Measurements from ENCODE around the gene FCER1G. TPM values are rescaled to one million over a fixed set of nuclear protein-coding genes. Genes with fewer than 3 reads are reported as not detected.
A peak's percentile ranks its signal among the peaks of the same experiment; 100 is the strongest.

Gene FCER1G
- total and polyA plus RNA-seq, 9 of the 15 experiments (the other 6 are each of a cell fraction or from before 2014, with no cell fraction given) = 0.15 to 0.69 (median 0.31) TPM; not detected in 2

DNA sequence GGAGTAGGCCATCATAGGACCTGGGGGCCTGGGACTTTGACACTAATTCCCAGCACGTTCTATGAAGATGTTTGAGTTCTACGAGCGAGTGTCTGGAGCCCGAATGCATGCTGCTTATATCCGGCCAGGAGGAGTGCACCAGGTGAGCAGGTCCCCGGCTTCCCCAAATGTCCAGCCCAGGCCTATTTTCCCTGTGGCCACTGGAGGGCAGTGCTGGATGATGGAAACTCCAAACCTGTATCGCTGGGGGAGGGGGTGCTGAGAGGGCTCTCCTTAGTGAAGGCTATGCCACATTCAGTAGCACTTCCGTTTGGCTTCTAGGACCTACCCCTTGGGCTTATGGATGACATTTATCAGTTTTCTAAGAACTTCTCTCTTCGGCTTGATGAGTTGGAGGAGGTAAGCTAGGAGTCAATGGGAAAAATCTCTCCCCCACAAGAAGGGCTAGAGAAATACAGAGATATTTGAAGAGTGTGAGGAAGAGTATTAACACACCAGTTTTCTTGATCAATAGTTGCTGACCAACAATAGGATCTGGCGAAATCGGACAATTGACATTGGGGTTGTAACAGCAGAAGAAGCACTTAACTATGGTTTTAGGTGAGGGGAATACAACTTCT, 5.2 kb upstream of the FCER1G start (continued):
- TF ChIP-seq NCOA2 (IDR thresholded peaks at IDR 0.05; ENCODE audit: partially characterized antibody in 2 of 2) = no peak
- peak; percentile 37; the same call in 1 of the 2 replicates for TF ChIP-seq SPI1 (IDR thresholded peaks at IDR 0.05; ENCODE audit: borderline replicate concordance, low read depth, low read length)
- no peak for TF ChIP-seq NFIC (IDR thresholded peaks at IDR 0.05)
- TF ChIP-seq KLF16 (IDR thresholded peaks at IDR 0.05) = 0 out of 2 replicates have a peak, but pooled peaks have one; percentile 30
- TF ChIP-seq ZNF76 (CRISPR knock-in tag; IDR thresholded peaks at IDR 0.05; ENCODE audit: borderline replicate concordance) = no peak
- TF ChIP-seq SMARCB1 (IDR thresholded peaks at IDR 0.05; ENCODE audit: insufficient read length, low read depth) = no peak
- TF ChIP-seq RBFOX2 (IDR thresholded peaks at IDR 0.05; ENCODE audit: low read depth, low read length) = 0 out of 2 replicates have a peak, but pooled peaks have one; percentile 4
- no peak for TF ChIP-seq ZSCAN32 (CRISPR knock-in tag; IDR thresholded peaks at IDR 0.05)
- TF ChIP-seq HNRNPUL1 (IDR thresholded peaks at IDR 0.05; ENCODE audit: low read length) = no peak
- TF ChIP-seq SRSF1 (IDR thresholded peaks at IDR 0.05; ENCODE audit: low read depth, low read length) = no peak
- TF ChIP-seq, protein P1, sequence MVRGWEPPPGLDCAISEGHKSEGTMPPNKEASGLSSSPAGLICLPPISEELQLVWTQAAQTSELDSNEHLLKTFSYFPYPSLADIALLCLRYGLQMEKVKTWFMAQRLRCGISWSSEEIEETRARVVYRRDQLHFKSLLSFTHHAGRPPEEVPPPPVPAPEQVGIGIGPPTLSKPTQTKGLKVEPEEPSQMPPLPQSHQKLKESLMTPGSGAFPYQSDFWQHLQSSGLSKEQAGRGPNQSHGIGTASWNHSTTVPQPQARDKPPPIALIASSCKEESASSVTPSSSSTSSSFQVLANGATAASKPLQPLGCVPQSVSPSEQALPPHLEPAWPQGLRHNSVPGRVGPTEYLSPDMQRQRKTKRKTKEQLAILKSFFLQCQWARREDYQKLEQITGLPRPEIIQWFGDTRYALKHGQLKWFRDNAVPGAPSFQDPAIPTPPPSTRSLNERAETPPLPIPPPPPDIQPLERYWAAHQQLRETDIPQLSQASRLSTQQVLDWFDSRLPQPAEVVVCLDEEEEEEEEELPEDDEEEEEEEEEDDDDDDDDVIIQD (CRISPR knock-in tag; IDR thresholded peaks at IDR 0.05) = no peak
- TF ChIP-seq, protein P2, sequence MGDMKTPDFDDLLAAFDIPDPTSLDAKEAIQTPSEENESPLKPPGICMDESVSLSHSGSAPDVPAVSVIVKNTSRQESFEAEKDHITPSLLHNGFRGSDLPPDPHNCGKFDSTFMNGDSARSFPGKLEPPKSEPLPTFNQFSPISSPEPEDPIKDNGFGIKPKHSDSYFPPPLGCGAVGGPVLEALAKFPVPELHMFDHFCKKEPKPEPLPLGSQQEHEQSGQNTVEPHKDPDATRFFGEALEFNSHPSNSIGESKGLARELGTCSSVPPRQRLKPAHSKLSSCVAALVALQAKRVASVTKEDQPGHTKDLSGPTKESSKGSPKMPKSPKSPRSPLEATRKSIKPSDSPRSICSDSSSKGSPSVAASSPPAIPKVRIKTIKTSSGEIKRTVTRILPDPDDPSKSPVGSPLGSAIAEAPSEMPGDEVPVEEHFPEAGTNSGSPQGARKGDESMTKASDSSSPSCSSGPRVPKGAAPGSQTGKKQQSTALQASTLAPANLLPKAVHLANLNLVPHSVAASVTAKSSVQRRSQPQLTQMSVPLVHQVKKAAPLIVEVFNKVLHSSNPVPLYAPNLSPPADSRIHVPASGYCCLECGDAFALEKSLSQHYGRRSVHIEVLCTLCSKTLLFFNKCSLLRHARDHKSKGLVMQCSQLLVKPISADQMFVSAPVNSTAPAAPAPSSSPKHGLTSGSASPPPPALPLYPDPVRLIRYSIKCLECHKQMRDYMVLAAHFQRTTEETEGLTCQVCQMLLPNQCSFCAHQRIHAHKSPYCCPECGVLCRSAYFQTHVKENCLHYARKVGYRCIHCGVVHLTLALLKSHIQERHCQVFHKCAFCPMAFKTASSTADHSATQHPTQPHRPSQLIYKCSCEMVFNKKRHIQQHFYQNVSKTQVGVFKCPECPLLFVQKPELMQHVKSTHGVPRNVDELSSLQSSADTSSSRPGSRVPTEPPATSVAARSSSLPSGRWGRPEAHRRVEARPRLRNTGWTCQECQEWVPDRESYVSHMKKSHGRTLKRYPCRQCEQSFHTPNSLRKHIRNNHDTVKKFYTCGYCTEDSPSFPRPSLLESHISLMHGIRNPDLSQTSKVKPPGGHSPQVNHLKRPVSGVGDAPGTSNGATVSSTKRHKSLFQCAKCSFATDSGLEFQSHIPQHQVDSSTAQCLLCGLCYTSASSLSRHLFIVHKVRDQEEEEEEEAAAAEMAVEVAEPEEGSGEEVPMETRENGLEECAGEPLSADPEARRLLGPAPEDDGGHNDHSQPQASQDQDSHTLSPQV (IDR thresholded peaks at IDR 0.05) = 0 out of 2 replicates have a peak, but pooled peaks have one; percentile 22
- TF ChIP-seq PRPF4 (IDR thresholded peaks at IDR 0.05; ENCODE audit: insufficient read depth, low read depth, low read length, poor library complexity, severe bottlenecking) = no peak
- TF ChIP-seq NFXL1 (CRISPR knock-in tag; IDR thresholded peaks at IDR 0.05) = no peak
- no peak for TF ChIP-seq MBD2 (IDR thresholded peaks at IDR 0.05; ENCODE audit: borderline replicate concordance, low read depth)
- TF ChIP-seq RFX5 (IDR thresholded peaks at IDR 0.05; ENCODE audit: low read depth, low read length) = no peak
- TF ChIP-seq, protein P3, sequence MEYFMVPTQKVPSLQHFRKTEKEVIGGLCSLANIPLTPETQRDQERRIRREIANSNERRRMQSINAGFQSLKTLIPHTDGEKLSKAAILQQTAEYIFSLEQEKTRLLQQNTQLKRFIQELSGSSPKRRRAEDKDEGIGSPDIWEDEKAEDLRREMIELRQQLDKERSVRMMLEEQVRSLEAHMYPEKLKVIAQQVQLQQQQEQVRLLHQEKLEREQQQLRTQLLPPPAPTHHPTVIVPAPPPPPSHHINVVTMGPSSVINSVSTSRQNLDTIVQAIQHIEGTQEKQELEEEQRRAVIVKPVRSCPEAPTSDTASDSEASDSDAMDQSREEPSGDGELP (CRISPR knock-in tag; IDR thresholded peaks at IDR 0.05; ENCODE audit: borderline replicate concordance) = peak; percentile 60; the same call in 1 of the 2 replicates
- TF ChIP-seq, protein P4, sequence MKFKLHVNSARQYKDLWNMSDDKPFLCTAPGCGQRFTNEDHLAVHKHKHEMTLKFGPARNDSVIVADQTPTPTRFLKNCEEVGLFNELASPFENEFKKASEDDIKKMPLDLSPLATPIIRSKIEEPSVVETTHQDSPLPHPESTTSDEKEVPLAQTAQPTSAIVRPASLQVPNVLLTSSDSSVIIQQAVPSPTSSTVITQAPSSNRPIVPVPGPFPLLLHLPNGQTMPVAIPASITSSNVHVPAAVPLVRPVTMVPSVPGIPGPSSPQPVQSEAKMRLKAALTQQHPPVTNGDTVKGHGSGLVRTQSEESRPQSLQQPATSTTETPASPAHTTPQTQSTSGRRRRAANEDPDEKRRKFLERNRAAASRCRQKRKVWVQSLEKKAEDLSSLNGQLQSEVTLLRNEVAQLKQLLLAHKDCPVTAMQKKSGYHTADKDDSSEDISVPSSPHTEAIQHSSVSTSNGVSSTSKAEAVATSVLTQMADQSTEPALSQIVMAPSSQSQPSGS (CRISPR knock-in tag; IDR thresholded peaks at IDR 0.05) = no peak
- TF ChIP-seq ELF1 (tag; IDR thresholded peaks at IDR 0.05) = peak; percentile 34; the same call in 1 of the 2 replicates
